Left lung (tissue), 10 donors: ENCODE measurements around the gene IL1B. TPM values are rescaled to one million over a fixed set of nuclear protein-coding genes. Genes with fewer than 3 reads are reported as not detected.

Experiments used
- ATAC-seq: fragments of 200-7000 bp; cut with Tn5 transposase; one replicate; pipeline ENCODE4 v1.9.1; 2020; ENCODE audit warnings: moderate library complexity
- DNase-seq, 4 donors: peaks; one replicate each; pipeline ENCODE4 v3.0.0-alpha.2; 2013 to 2020
- H3K27ac ChIP-seq, 2 donors: fragments of 200-600 bp; sonication (generic) in 1 of 2; one replicate each; pipeline versions ENCODE4 v1.5.0 to v1.8.0; 2020 to 2021
- H3K27me3 ChIP-seq, 2 donors: fragments of 200-600 bp; sonication (generic) in 1 of 2; one replicate each; pipeline versions ENCODE4 v1.5.0 to v1.8.0; 2020 to 2021
- H3K36me3 ChIP-seq, 2 donors: fragments of 200-600 bp; sonication (generic) in 1 of 2; one replicate each; pipeline versions ENCODE4 v1.5.0 to v1.8.0; 2020 to 2021
- H3K4me1 ChIP-seq, 2 donors: fragments of 200-600 bp; one replicate each; pipeline ENCODE4 v1.8.0; 2021
- H3K4me3 ChIP-seq, 2 donors: fragments of 200-600 bp; sonication (generic) in 1 of 2; one replicate each; pipeline versions ENCODE4 v1.5.0 to v1.8.0; 2020 to 2021; ENCODE audit warnings: mild to moderate bottlenecking in 1 of 2
- H3K9me3 ChIP-seq, 2 donors: fragments of 200-600 bp; sonication (generic) in 1 of 2; one replicate each; pipeline versions ENCODE4 v1.5.0 to v1.8.0; 2020 to 2021
- intact Hi-C, 2 donors: fragments of 100-400 bp; cut with DNase I; formaldehyde crosslinking; loops; one replicate each; pipeline versions ENCODE4 v1.11.2 to v1.14.2; 2022
- polyA plus RNA-seq, 6 donors: library from polyadenylated mRNA; unstranded; fragments of 120-200 nt; gene quantifications; one replicate each; pipeline ENCODE4 v1.2.1, GENCODE V29; 2013; ENCODE audit not compliant: insufficient read length in 6 of 6
- total RNA-seq, 2 donors: library from RNA; stranded (reverse); fragmentation: NEBNext Ultra II Directional; extraction: Animal tissue kit (Norgen Biotek cat#: 25700); gene quantifications; one replicate each; pipeline ENCODE4 v1.2.1, GENCODE V29; 2021
- TF ChIP-seq, protein P1 (sequence below), 2 donors: fragments of 200-600 bp; sonication (generic) in 1 of 2; IDR thresholded peaks; one replicate each; pipeline versions ENCODE4 v1.5.0 to v1.8.0; 2021; ENCODE audit warnings: antibody characterized with exemption in 2 of 2
- donor health status: DM: no; HTN: yes; CAD: no.
- donor health status: DM: no; HTN: no; CAD: no.

Gene IL1B
- total and polyA plus RNA-seq, 8 donors: 0.58 to 38.1 (median 2.2) TPM

DNA sequence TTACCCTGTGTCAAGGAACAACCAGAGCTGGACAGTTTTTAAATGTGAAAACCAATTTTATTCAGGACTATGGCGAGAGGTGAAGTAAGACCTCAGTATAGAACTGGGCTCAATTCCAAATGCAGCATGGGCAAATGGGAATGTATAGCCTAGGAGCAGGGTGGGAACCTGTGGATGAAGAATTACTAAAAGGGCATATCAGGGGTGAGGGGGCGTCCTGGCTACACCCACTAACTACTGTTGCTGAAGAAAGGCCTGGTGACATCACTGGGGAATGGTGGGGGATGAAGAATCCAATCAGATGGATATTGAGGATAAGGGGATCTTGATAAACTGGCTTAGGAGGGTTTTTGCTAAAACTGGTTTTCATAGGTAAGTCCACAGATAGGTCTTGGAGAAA, 47.1 kb upstream of the IL1B start:
- no peak overlapping the region for H3K4me3 ChIP-seq
- ATAC-seq (no peak), DNase-seq (no peak)
- H3K27me3 ChIP-seq: no peaks in the 10 kb centered on the region
- no peak overlapping the region for H3K27ac ChIP-seq
- no peaks in the 10 kb centered on the region for H3K36me3 ChIP-seq
- intact Hi-C loops: loop anchor here in 1 of 2 donors (10.0 kb wide), 1 partner anchor 129 kb away; no protein-coding TSS in a partner anchor
- no peaks in the 10 kb centered on the region for H3K9me3 ChIP-seq
- peaks cover 3 to 62% of the 10 kb centered on the region in 2 donors for H3K4me1 ChIP-seq
- TF ChIP-seq, protein P1, sequence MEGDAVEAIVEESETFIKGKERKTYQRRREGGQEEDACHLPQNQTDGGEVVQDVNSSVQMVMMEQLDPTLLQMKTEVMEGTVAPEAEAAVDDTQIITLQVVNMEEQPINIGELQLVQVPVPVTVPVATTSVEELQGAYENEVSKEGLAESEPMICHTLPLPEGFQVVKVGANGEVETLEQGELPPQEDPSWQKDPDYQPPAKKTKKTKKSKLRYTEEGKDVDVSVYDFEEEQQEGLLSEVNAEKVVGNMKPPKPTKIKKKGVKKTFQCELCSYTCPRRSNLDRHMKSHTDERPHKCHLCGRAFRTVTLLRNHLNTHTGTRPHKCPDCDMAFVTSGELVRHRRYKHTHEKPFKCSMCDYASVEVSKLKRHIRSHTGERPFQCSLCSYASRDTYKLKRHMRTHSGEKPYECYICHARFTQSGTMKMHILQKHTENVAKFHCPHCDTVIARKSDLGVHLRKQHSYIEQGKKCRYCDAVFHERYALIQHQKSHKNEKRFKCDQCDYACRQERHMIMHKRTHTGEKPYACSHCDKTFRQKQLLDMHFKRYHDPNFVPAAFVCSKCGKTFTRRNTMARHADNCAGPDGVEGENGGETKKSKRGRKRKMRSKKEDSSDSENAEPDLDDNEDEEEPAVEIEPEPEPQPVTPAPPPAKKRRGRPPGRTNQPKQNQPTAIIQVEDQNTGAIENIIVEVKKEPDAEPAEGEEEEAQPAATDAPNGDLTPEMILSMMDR (IDR thresholded peaks at IDR 0.05): no peak

DNA sequence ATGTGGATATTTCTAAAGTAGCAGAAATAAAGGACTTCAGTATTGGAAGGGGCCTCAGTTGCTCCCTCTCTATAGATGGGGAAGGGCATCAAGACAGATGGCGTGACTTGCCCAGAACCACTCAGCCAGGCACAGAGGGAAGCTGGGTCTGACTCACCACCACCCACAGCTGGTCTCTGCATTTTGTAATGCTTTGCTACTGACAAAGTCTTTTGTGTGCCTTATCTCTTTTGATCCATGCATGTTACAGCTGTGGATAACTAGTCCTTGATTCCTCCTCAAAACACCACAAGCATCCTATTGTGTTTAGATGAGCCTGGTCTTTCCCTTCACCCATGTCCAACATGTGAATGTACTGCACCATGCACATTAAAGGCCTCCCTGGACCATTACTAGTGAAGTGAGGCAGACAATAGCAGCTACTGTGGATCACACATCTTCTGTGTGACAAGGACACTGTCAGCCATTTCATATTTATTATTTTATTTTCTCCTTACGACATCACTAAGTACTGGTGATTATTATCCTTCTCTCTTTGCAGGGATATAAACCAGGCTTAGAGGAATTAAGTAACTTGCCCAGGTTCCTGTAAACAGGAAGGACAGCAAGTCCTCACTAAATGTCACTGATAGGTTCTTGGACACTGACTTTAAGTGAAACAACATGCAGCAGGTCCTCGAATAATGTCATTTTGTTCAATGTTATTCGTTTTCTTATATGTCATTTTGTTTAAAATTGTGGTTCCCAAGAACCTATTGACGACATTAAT, 44.8 kb upstream of the IL1B start:
- peak overlapping the region in 1 of 2 donors; percentile 68 for H3K27ac ChIP-seq

DNA sequence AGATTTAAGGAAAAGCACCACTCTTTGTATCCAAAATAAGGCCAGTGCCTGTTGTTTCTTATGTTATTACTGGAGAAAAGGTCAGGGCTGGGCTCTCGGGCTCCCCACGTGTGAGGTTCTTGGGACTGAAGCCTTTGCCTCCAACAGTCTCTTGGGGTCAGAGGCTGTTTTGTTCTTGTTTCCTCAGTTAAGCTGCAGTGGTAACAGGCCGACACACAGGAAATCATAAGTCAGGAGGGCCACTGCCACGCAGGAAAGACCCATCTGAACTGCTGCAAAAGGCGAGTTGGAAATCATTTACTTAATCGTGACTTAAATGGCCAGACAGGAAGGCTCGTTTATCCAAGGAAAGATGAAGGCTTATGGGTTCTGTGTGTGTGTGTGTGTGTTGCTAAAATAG, 44.1 kb upstream of the IL1B start:
- no peak overlapping the region for H3K4me3 ChIP-seq
- intact Hi-C loops: loop anchor here in 1 of 2 donors (10.0 kb wide), 1 partner anchor 126 kb away; no protein-coding TSS in a partner anchor

More for the DNA sequence above, 44.8 kb upstream of the IL1B start:
- Histone ChIP-seq H3K36me3 (no peaks in the 10 kb centered on the region), H3K4me1 (peaks cover 3 to 47% of the 10 kb centered on the region in 2 donors), H3K4me3 (no peak overlapping the region), H3K9me3 (no peaks in the 10 kb centered on the region), H3K27me3 (no peaks in the 10 kb centered on the region)
- intact Hi-C loops: loop anchor here in 1 of 2 donors (10.0 kb wide), 1 partner anchor 127 kb away; no protein-coding TSS in a partner anchor
- TF ChIP-seq, protein P1 (IDR thresholded peaks at IDR 0.05): no peak
- peak; percentile 73 for ATAC-seq
- DNase-seq: peak in 2 of 4 donors; percentile 72 to 80

DNA sequence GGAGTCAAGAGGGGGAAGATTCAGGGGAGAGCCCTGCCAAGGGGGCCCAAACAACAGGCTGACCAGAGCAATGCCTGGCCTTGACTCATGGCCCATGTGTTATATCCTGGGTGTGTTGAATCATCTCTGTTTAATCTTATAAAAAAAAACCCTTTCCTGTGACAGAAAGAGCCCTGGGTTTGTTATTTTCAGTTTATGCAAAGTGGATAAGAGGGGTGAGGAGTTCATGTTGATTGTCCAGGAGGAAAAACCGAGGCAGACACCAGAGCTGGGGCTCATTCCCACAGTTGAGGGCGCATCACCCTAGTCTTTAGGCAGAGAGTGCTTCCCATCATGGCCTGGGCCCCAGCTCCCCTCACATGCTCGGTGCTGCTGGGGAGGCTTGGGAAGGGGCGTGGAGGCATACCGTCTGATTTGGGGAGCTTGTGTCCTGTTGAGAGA, 43.5 kb upstream of the IL1B start:
- Histone ChIP-seq H3K4me3 (no peak overlapping the region), H3K27ac (peak overlapping the region in 1 of 2 donors; percentile 68), H3K27me3 (no peaks in the 10 kb centered on the region), H3K9me3 (no peaks in the 10 kb centered on the region), H3K4me1 (peaks cover 3 to 42% of the 10 kb centered on the region in 2 donors), H3K36me3 (no peaks in the 10 kb centered on the region)
- intact Hi-C loops: loop anchor here in 1 of 2 donors (10.0 kb wide), 1 partner anchor 125 kb away; no protein-coding TSS in a partner anchor
- TF ChIP-seq, protein P1 (IDR thresholded peaks at IDR 0.05): no peak
- ATAC-seq: no peak
- no peak for DNase-seq

More for the DNA sequence above, 44.1 kb upstream of the IL1B start:
- DNase-seq (no peak), ATAC-seq (no peak)
- no peaks in the 10 kb centered on the region for H3K27me3 ChIP-seq
- peak overlapping the region in 1 of 2 donors; percentile 68 for H3K27ac ChIP-seq
- TF ChIP-seq, protein P1 (IDR thresholded peaks at IDR 0.05): no peak
- peaks cover 3 to 47% of the 10 kb centered on the region in 2 donors for H3K4me1 ChIP-seq
- no peaks in the 10 kb centered on the region for H3K9me3 ChIP-seq
- H3K36me3 ChIP-seq: no peaks in the 10 kb centered on the region

DNA sequence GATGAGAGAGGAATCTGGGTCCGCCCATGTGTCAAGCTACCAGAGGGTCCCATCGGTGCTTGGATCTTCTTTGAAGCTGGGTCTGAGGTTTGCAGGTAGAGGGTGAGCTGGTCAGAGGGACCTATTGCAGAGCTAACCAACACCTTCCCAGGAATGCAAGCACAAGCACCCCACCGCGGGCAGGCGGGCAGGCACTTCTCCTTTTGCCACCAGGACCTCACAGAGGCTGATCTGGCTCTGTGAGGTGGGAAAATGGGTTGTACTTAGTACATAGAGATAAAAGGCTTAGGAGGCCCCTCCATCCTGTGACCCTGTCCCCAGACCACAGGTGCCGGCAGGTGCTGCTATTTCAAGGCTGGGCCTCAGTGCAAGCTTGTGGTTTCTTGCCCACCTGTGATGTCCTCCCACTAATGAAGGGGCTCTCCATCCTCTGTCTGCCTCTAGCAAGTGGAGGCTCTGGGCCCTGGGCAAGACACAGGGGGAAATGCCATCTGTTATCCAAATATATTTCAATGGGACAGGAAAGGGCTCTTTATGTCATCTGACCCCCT, 43.0 kb upstream of the IL1B start:
- ATAC-seq: no peak
- Histone ChIP-seq H3K36me3 (no peaks in the 10 kb centered on the region), H3K4me1 (peaks cover 3 to 37% of the 10 kb centered on the region in 2 donors), H3K27me3 (no peaks in the 10 kb centered on the region), H3K4me3 (no peak overlapping the region), H3K27ac (no peak overlapping the region), H3K9me3 (no peaks in the 10 kb centered on the region)
- TF ChIP-seq, protein P1 (IDR thresholded peaks at IDR 0.05): no peak
- DNase-seq: peak in 1 of 4 donors; percentile 80
- intact Hi-C loops: loop anchor here in 1 of 2 donors (10.0 kb wide), 1 partner anchor 125 kb away; no protein-coding TSS in a partner anchor
